GM23338 (cell line): ENCODE results near the gene TMEM190. TPM values are rescaled to one million over a fixed set of nuclear protein-coding genes. Genes with fewer than 3 reads are reported as not detected.

ENCODE experiments used
- ATAC-seq: fragments of 200-7000 bp; cut with Tn5 transposase; 3 replicates; pipeline ENCODE4 v1.9.1; 2020
- DNase-seq: peaks from one replicate; pipeline ENCODE4 v3.0.0-alpha.2; 2015; ENCODE audit warnings: low spot score
- H2AFZ ChIP-seq: fragments of 200-600 bp; sonication (generic); 2 replicates; pipeline ENCODE4 v1.8.0; 2016; ENCODE audit warnings: antibody characterized with exemption, mild to moderate bottlenecking, moderate library complexity
- H3F3A ChIP-seq: fragments of 200-600 bp; sonication (generic); replicated peaks from 2 replicates; pipeline ENCODE4 v1.8.0; 2017; ENCODE audit warnings: antibody characterized with exemption, mixed run types, low read depth
- H3K27ac ChIP-seq: fragments of 200-600 bp; sonication (generic); 2 replicates; pipeline ENCODE4 v1.6.1; 2016; ENCODE audit warnings: low read depth
- H3K27me3 ChIP-seq: fragments of 200-600 bp; sonication (generic); 2 replicates; pipeline ENCODE4 v1.8.0; 2016; ENCODE audit warnings: mild to moderate bottlenecking, mixed run types, moderate library complexity; ENCODE audit not compliant: insufficient read depth
- H3K36me3 ChIP-seq: fragments of 200-600 bp; sonication (generic); 2 replicates; pipeline ENCODE4 v1.8.0; 2016; ENCODE audit warnings: mild to moderate bottlenecking; ENCODE audit not compliant: insufficient read depth
- H3K4me1 ChIP-seq: fragments of 200-600 bp; sonication (generic); 2 replicates; pipeline ENCODE4 v1.8.0; 2016; ENCODE audit warnings: mild to moderate bottlenecking, moderate library complexity; ENCODE audit not compliant: insufficient read depth
- H3K4me2 ChIP-seq: fragments of 200-600 bp; sonication (generic); 2 replicates; pipeline ENCODE4 v1.7.1; 2017; ENCODE audit warnings: mixed run types
- H3K4me3 ChIP-seq: fragments of 200-600 bp; sonication (generic); 2 replicates; pipeline ENCODE4 v1.6.1; 2016; ENCODE audit warnings: mixed run types
- H3K79me2 ChIP-seq: fragments of 200-600 bp; sonication (generic); replicated peaks from 2 replicates; pipeline ENCODE4 v1.8.0; 2017; ENCODE audit warnings: mild to moderate bottlenecking; ENCODE audit not compliant: insufficient read depth
- H3K9me2 ChIP-seq: fragments of 200-600 bp; sonication (generic); 2 replicates; pipeline ENCODE4 v1.8.0; 2017; ENCODE audit not compliant: insufficient read depth
- H4K20me1 ChIP-seq: fragments of 200-600 bp; sonication (generic); replicated peaks from 2 replicates; pipeline ENCODE4 v1.8.0; 2017; ENCODE audit warnings: mild to moderate bottlenecking; ENCODE audit not compliant: insufficient read depth
- H3K27ac Mint-ChIP-seq: 2 replicates; pipeline ENCODE4 v1.8.0; 2020; ENCODE audit warnings: inconsistent platforms, mild to moderate bottlenecking, moderate library complexity, mixed read lengths
- H3K27me3 Mint-ChIP-seq: 3 replicates; pipeline ENCODE4 v1.8.0; 2022; ENCODE audit warnings: low read depth, mild to moderate bottlenecking, moderate library complexity, mixed read lengths, inconsistent platforms; ENCODE audit not compliant: insufficient read depth, poor library complexity
- H3K36me3 Mint-ChIP-seq: 3 replicates; pipeline ENCODE4 v1.8.0; 2021; ENCODE audit warnings: low read depth, mild to moderate bottlenecking, inconsistent platforms, moderate library complexity, mixed read lengths
- H3K4me1 Mint-ChIP-seq: 3 replicates; pipeline ENCODE4 v1.8.0; 2020; ENCODE audit warnings: mild to moderate bottlenecking, inconsistent platforms, mixed read lengths
- H3K4me3 Mint-ChIP-seq: 3 replicates; pipeline ENCODE4 v1.8.0; 2021; ENCODE audit warnings: moderate library complexity, mild to moderate bottlenecking, inconsistent platforms, mixed read lengths
- H3K9me3 Mint-ChIP-seq: 3 replicates; pipeline ENCODE4 v1.8.0; 2020; ENCODE audit warnings: moderate library complexity, mild to moderate bottlenecking, inconsistent platforms, mixed read lengths
- EZH2 ChIP-seq: fragments of 200-600 bp; sonication (generic); IDR thresholded peaks from one replicate; pipeline ENCODE4 v1.8.0; 2017; ENCODE audit warnings: antibody characterized with exemption, mild to moderate bottlenecking, low read depth; ENCODE audit not compliant: unreplicated experiment
- JUNB ChIP-seq: IDR thresholded peaks from one replicate; pipeline ENCODE4 v1.6.1; 2016; ENCODE audit warnings: antibody characterized with exemption; ENCODE audit not compliant: unreplicated experiment
- POLR2AphosphoS5 ChIP-seq: IDR thresholded peaks from 2 replicates; pipeline ENCODE4 v1.6.1; 2016; ENCODE audit warnings: antibody characterized with exemption, low read depth
- STAT1 ChIP-seq: IDR thresholded peaks from one replicate; pipeline ENCODE4 v1.6.1; 2016; ENCODE audit warnings: antibody characterized with exemption; ENCODE audit not compliant: unreplicated experiment
- ZNF114 ChIP-seq: fragments of 250-450 bp; sonication (Bioruptor Pico); IDR thresholded peaks from 2 replicates; pipeline ENCODE4 v1.5.0; 2020; ENCODE audit warnings: mild to moderate bottlenecking, moderate library complexity
- ZNF462 ChIP-seq: fragments of 250-450 bp; sonication (Bioruptor Pico); IDR thresholded peaks from 2 replicates; pipeline ENCODE4 v1.5.0; 2020; ENCODE audit warnings: mild to moderate bottlenecking, moderate library complexity
- polyA plus RNA-seq: library from polyadenylated mRNA; unstranded; fragments of >200 nt; fragmentation: Nextera tagmentation; extraction: Ambion mirVana; gene quantifications from 2 replicates; pipeline ENCODE4 v1.2.1, GENCODE V29; 2016
- total RNA-seq: library from RNA; depleted of rRNA; stranded (reverse); fragments of >200 nt; shearing (Covaris generic); gene quantifications from 2 replicates; pipeline ENCODE4 v1.2.3, GENCODE V29; 2014
- TF ChIP-seq, protein P1 (sequence below), 2 experiments: fragments of 200-600 bp in 1 of 2; sonication (generic) in 1 of 2; conservative IDR thresholded peaks; 2 replicates each; pipeline versions ENCODE4 v1.5.1 to v1.6.1; 2016 to 2017; ENCODE audit warnings: antibody characterized with exemption in 2 of 2, low read depth in 2 of 2, mild to moderate bottlenecking in 2 of 2, moderate library complexity in 1 of 2
- TF ChIP-seq, protein P2 (sequence below): IDR thresholded peaks from 2 replicates; pipeline ENCODE4 v1.6.1; 2016; ENCODE audit warnings: antibody characterized with exemption

TMEM190 gene
- total and polyA plus RNA-seq, 2 experiments from 2014 or later = 4.8 TPM; not detected in 1

- Histone ChIP-seq H3K27me3 (no peaks in the 10 kb centered on the region), H4K20me1 (peaks cover 57% of the 10 kb centered on the region), H3K27ac (0 out of 2 replicates have a peak overlapping the region, but pooled peaks have one; percentile 50), H3K79me2 (peaks cover 44% of the 10 kb centered on the region), H3K36me3 (peaks cover 47% of the 10 kb centered on the region), H3K4me2 (peak overlapping the region; percentile 93), H3K4me3 (peak overlapping the region; percentile 94), H2AFZ (no peak overlapping the region), H3K4me1 (peaks cover 21% of the 10 kb centered on the region), H3F3A (peaks cover 51% of the 10 kb centered on the region), H3K9me2 (peaks cover 8% of the 10 kb centered on the region)
- Mint-ChIP-seq H3K36me3 (peaks cover 80% of the 10 kb centered on the region), H3K4me3 (peak overlapping the region; percentile 91), H3K27ac (peak overlapping the region; percentile 56), H3K27me3 (peaks cover 25% of the 10 kb centered on the region), H3K4me1 (peaks cover 31% of the 10 kb centered on the region), H3K9me3 (peaks cover 29% of the 10 kb centered on the region)
- DNase-seq (no peak), ATAC-seq (no peak)
- TF ChIP-seq POLR2AphosphoS5 (no peak), JUNB (no peak), EZH2 (no peak), ZNF114 (CRISPR knock-in tag) (no peak), ZNF462 (CRISPR knock-in tag) (no peak), STAT1 (no peak)
- TF ChIP-seq, protein P1, sequence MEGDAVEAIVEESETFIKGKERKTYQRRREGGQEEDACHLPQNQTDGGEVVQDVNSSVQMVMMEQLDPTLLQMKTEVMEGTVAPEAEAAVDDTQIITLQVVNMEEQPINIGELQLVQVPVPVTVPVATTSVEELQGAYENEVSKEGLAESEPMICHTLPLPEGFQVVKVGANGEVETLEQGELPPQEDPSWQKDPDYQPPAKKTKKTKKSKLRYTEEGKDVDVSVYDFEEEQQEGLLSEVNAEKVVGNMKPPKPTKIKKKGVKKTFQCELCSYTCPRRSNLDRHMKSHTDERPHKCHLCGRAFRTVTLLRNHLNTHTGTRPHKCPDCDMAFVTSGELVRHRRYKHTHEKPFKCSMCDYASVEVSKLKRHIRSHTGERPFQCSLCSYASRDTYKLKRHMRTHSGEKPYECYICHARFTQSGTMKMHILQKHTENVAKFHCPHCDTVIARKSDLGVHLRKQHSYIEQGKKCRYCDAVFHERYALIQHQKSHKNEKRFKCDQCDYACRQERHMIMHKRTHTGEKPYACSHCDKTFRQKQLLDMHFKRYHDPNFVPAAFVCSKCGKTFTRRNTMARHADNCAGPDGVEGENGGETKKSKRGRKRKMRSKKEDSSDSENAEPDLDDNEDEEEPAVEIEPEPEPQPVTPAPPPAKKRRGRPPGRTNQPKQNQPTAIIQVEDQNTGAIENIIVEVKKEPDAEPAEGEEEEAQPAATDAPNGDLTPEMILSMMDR (conservative IDR thresholded peaks at IDR 0.05; ENCODE audit: low read depth in 2 of 2) = no peak
- TF ChIP-seq, protein P2, sequence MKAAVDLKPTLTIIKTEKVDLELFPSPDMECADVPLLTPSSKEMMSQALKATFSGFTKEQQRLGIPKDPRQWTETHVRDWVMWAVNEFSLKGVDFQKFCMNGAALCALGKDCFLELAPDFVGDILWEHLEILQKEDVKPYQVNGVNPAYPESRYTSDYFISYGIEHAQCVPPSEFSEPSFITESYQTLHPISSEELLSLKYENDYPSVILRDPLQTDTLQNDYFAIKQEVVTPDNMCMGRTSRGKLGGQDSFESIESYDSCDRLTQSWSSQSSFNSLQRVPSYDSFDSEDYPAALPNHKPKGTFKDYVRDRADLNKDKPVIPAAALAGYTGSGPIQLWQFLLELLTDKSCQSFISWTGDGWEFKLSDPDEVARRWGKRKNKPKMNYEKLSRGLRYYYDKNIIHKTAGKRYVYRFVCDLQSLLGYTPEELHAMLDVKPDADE = no peak
Measured at GRCh38 chr19:55406091-55406825, 29.6 kb downstream of the TMEM190 start.
